D721Med (cell line): ENCODE measurements around the gene CDK15.

Experiments
- DNase-seq: peaks from one replicate; pipeline ENCODE4 v3.0.0; 2011; ENCODE audit warnings: low spot score; ENCODE audit not compliant: insufficient read length
- FAIRE-seq: peaks from 2 replicates; lab custom pipeline; 2011; peaks lifted over from hg19 to GRCh38; lab: Jason Lieb, UNC
- TF ChIP-seq, protein P1 (sequence below): IDR thresholded peaks from 2 replicates; pipeline ENCODE4 v1.5.1; 2012; ENCODE audit warnings: mild to moderate bottlenecking, control low read depth; ENCODE audit not compliant: insufficient read depth; ENCODE audit errors: missing control alignments

CDK15 gene

DNA sequence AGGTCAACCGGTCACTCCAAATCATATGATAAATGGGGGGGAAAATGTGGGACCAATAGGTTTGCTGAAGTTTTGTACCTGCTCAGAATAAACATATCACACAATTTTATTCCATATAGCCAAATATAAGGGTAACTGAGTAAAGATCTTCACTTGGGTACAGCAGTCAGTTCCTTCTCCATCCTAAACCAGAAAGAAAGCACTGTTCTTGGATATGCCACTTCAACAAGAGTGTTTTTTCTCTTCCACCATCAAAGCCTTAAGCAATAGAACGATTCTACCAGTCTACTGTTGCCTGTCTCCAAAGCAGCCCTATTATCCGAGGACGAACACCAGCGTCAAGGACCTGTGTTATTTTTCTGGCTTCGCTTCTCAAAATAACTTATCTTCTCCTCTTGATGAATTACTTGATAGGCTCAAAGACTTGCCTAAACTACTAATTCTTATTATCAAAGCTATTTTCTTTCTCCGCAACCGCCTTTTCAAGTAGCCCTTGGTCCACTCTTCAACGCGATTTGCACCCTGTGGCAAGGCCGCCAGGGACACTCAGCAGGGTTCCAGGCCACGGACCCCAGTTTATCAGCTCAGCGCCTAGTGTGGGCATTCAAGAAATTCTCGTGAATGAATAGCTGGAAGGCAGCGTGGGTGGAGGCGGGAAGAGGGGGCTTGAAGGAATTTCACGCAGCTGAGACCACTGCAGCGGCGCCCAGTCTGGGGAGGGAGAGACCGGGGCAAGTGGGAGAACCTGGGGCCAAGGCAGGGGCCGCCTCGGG, 26.2 kb upstream of the CDK15 start:
- DNase-seq (no peak), FAIRE-seq (no peak)
- TF ChIP-seq, protein P1, sequence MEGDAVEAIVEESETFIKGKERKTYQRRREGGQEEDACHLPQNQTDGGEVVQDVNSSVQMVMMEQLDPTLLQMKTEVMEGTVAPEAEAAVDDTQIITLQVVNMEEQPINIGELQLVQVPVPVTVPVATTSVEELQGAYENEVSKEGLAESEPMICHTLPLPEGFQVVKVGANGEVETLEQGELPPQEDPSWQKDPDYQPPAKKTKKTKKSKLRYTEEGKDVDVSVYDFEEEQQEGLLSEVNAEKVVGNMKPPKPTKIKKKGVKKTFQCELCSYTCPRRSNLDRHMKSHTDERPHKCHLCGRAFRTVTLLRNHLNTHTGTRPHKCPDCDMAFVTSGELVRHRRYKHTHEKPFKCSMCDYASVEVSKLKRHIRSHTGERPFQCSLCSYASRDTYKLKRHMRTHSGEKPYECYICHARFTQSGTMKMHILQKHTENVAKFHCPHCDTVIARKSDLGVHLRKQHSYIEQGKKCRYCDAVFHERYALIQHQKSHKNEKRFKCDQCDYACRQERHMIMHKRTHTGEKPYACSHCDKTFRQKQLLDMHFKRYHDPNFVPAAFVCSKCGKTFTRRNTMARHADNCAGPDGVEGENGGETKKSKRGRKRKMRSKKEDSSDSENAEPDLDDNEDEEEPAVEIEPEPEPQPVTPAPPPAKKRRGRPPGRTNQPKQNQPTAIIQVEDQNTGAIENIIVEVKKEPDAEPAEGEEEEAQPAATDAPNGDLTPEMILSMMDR, result no peak

DNA sequence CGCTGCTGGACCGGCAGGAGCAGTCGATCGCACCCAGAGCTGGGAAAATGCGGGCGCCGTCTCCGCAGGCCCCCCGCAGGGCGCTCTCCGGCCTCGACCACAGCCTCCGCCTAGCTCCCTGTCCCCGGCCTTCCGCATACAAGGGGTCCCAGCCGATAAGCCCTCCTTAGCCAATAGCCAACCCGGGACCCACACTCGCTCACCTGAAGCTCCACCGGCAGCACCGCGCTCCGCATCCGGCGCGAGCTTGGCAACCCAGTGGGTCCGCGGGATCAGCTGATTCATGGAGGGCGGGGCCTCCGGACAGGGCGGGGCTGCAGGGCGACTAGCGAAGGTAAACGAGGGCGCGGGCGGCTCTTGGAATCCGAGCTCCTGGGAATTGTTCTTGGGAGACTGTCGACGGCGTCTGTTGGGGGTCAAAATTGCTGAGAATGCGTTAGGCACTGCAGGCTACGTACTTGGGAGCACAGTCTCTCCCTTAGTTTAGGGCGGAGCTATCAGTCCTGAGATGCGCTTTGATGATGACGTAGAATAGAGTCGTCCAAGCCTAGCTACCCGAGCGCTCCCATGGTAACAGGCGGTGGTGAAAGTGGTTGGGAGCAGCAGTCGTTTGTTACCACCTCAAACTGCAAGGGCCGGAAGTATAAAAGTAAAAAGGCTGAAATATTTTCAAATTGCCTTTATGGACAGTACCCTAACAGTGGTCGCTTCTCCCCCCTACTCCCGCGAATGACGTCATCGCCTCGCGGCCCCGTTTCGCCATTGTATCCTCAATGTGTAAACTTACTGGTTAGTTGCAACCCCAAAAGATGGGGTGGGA, 25.5 kb upstream of the CDK15 start, which contains the start of gene ALS2:
TSS of gene ALS2 (minus strand) at position 260 of the 820 bp plus-strand sequence. CDS start 12,048 bp downstream, outside the sequence.
- FAIRE-seq (peak; percentile 84), DNase-seq (peak; percentile 70)
- TF ChIP-seq, protein P1, result no peak

GRCh38 chr2:201781557-201782051, 24.7 kb upstream of the CDK15 start:
- TF ChIP-seq, protein P1, result no peak
- FAIRE-seq (no peak), DNase-seq (no peak)

DNA sequence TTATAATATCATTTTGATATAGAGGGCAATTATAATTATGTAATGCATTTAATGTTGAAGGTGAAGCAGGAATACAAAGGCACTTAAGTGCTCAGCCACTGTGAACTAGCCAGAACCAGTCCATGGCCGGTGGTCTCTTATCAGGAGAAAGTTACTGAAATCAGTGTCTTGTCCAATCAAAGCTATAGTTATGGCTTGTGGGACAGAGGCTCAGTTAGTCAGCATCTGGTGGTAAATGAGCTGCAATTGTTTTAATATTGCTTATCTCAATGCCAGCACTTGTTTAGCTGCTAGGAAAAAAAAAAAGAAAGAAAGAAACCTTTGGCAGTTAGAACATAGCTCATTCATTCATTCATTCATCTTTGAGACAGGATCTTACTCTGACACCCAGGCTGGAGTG, 21.8 kb upstream of the CDK15 start:
- FAIRE-seq (no peak), DNase-seq (no peak)
- TF ChIP-seq, protein P1, result no peak

DNA sequence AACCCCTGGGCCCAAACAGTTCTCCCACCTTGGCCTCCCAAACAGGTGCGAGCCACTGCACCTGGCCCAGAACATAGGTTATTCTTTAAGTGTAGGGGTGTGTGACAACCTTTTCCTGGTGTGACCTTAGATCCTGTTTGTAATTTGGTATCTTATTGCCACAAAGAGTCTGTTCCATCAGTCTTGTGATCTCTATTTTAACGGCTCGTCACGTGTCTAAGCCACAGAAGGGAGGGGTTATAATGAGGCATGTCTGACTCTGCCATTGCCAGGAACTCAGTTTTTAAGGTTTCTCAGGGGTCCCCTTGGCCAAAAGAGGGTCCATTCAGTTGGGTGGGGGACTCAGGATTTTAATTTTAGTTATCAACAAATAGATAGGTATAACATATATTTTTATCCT, 21.2 kb upstream of the CDK15 start:
- FAIRE-seq, result no peak
- TF ChIP-seq, protein P1, result no peak
- no peak for DNase-seq

GRCh38 chr2:201786471-201786870, 19.9 kb upstream of the CDK15 start:
- DNase-seq (no peak), FAIRE-seq (no peak)
- TF ChIP-seq, protein P1, result no peak
